ENCODE results near the gene NLK. TPM values are rescaled to one million over a fixed set of nuclear protein-coding genes. Genes with fewer than 3 reads are reported as not detected.

NLK gene
- total and polyA plus RNA-seq, 2 donors (not counting 1 experiment from before 2014, with no cell fraction given), result 12.7 to 24.8 TPM

DNA sequence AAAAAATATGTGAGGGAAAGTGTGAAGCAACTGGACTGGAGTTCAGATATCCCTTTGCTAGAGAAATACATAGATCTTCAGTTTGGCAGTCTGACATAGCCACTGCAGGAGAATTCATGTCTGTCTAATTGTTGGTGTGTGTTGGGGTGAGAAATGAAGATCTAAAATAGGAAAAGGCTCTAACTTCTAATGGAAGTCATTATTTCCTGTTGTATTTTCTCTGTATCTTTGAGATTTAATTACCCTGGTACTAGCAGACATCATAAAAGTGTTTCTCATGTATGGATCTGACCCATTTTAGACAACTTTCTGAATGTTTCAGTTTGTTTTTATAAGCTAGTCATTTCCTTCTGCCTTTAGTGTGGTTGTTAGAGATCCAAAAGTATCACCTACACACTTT lies 128.3 kb downstream of the NLK start:
- intact Hi-C loops (cut with micrococcal nuclease), result no loop called here
- H3K4me3 Mint-ChIP-seq, result no peak overlapping the region
- ChIA-PET POLR2A (no interaction called here), CTCF (no interaction called here)
- no peak for TF ChIP-seq EZH2 (IDR thresholded peaks at IDR 0.05; ENCODE audit: borderline replicate concordance, insufficient read depth, low read depth, low read length, poor library complexity, severe bottlenecking)
- TF ChIP-seq CTCF (IDR thresholded peaks at IDR 0.05), result no peak
- H3K9me3 Mint-ChIP-seq (ENCODE audit: insufficient read depth), result no peaks in the 10 kb centered on the region
- H3K4me2 ChIP-seq (replicated peaks; ENCODE audit: low read depth, low read length, poor library complexity, severe bottlenecking), result no peak overlapping the region
- no peaks in the 10 kb centered on the region for H3K9me3 ChIP-seq (ENCODE audit: control extremely low read depth in 1 of 3, control insufficient read depth in 2 of 3, insufficient read depth in 1 of 3, low read length in 2 of 3)
- no peaks in the 10 kb centered on the region for H3K27me3 ChIP-seq (replicated peaks in 1 of 4; ENCODE audit: control extremely low read depth in 1 of 4, control insufficient read depth in 3 of 4, insufficient read depth in 4 of 4, low read length in 3 of 4)
- H4K20me1 ChIP-seq (ENCODE audit: control insufficient read depth, insufficient read depth, low read length, poor library complexity, severe bottlenecking), result no peaks in the 10 kb centered on the region
- no peak overlapping the region for H2AFZ ChIP-seq (ENCODE audit: insufficient read depth, low read depth, low read length, poor library complexity, severe bottlenecking)
- H3K36me3 ChIP-seq (replicated peaks in 1 of 2; ENCODE audit: control extremely low read depth in 1 of 2, control insufficient read depth in 1 of 2, extremely low read depth in 1 of 2, insufficient read depth in 2 of 2, low read length in 1 of 2), result peaks cover 0 to 28% of the 10 kb centered on the region in 2 experiments
- ATAC-seq (ENCODE audit: low read depth), result no peak
- H3K4me3 ChIP-seq (ENCODE audit: control extremely low read depth in 1 of 5, extremely low read depth in 1 of 5, insufficient read depth in 1 of 5, low read depth in 2 of 5, low read length in 4 of 5), result no peak overlapping the region
- no peaks in the 10 kb centered on the region for H3K4me1 ChIP-seq (ENCODE audit: control insufficient read depth in 2 of 2, insufficient read depth in 2 of 2, low read length in 2 of 2)
- no peak overlapping the region for H3K27ac Mint-ChIP-seq
- no peaks in the 10 kb centered on the region for H3K79me2 ChIP-seq (ENCODE audit: control insufficient read depth, insufficient read depth, low read length)
- no peak overlapping the region for H3K27ac ChIP-seq (ENCODE audit: low read length in 2 of 2)
- no peaks in the 10 kb centered on the region for H3K27me3 Mint-ChIP-seq
- no peak overlapping the region for H3K9ac ChIP-seq (ENCODE audit: low read length)
- H3K4me1 Mint-ChIP-seq, result peaks cover 11% of the 10 kb centered on the region
- no peak for DNase-seq

GRCh38 chr17:28173031-28173561 lies 130.6 kb downstream of the NLK start:
- intact Hi-C loops (cut with micrococcal nuclease), result no loop called here
- TF ChIP-seq CTCF (IDR thresholded peaks at IDR 0.05), result no peak
- no peak for TF ChIP-seq EZH2 (IDR thresholded peaks at IDR 0.05; ENCODE audit: borderline replicate concordance, insufficient read depth, low read depth, low read length, poor library complexity, severe bottlenecking)
- Mint-ChIP-seq H3K27ac (no peak overlapping the region), H3K9me3 (ENCODE audit: insufficient read depth) (no peaks in the 10 kb centered on the region), H3K4me3 (no peak overlapping the region), H3K4me1 (peaks cover 11% of the 10 kb centered on the region), H3K27me3 (no peaks in the 10 kb centered on the region)
- no peak overlapping the region for H3K4me2 ChIP-seq (replicated peaks; ENCODE audit: low read depth, low read length, poor library complexity, severe bottlenecking)
- ATAC-seq (ENCODE audit: low read depth) (no peak), DNase-seq (no peak)
- ChIA-PET CTCF (no interaction called here), POLR2A (no interaction called here)
- H3K36me3 ChIP-seq (replicated peaks in 1 of 2; ENCODE audit: control extremely low read depth in 1 of 2, control insufficient read depth in 1 of 2, extremely low read depth in 1 of 2, insufficient read depth in 2 of 2, low read length in 1 of 2), result peaks cover 0 to 40% of the 10 kb centered on the region in 2 experiments
- no CpG with 5 or more reads among the region's 3 CpGs for WGBS (ENCODE audit: insufficient coverage)
- H3K9ac ChIP-seq (ENCODE audit: low read length), result no peak overlapping the region
- no peaks in the 10 kb centered on the region for H3K79me2 ChIP-seq (ENCODE audit: control insufficient read depth, insufficient read depth, low read length)
- no peaks in the 10 kb centered on the region for H3K4me1 ChIP-seq (ENCODE audit: control insufficient read depth in 2 of 2, insufficient read depth in 2 of 2, low read length in 2 of 2)
- H3K27me3 ChIP-seq (replicated peaks in 1 of 4; ENCODE audit: control extremely low read depth in 1 of 4, control insufficient read depth in 3 of 4, insufficient read depth in 4 of 4, low read length in 3 of 4), result no peaks in the 10 kb centered on the region
- no peak overlapping the region for H2AFZ ChIP-seq (ENCODE audit: insufficient read depth, low read depth, low read length, poor library complexity, severe bottlenecking)
- no peak overlapping the region for H3K27ac ChIP-seq (ENCODE audit: low read length in 2 of 2)
- no peaks in the 10 kb centered on the region for H3K9me3 ChIP-seq (ENCODE audit: control extremely low read depth in 1 of 3, control insufficient read depth in 2 of 3, insufficient read depth in 1 of 3, low read length in 2 of 3)
- no peak overlapping the region for H3K4me3 ChIP-seq (ENCODE audit: control extremely low read depth in 1 of 5, extremely low read depth in 1 of 5, insufficient read depth in 1 of 5, low read depth in 2 of 5, low read length in 4 of 5)
- no peaks in the 10 kb centered on the region for H4K20me1 ChIP-seq (ENCODE audit: control insufficient read depth, insufficient read depth, low read length, poor library complexity, severe bottlenecking)

All from B cell (primary cell).